GM12892 (cell line): Measurements from ENCODE around the gene ECI1.

ENCODE experiments used
- POLR2A ChIP-seq: IDR thresholded peaks from 2 replicates; pipeline ENCODE4 v1.6.1; 2011; ENCODE audit warnings: low read depth, low read length, control low read depth
- TAF1 ChIP-seq: IDR thresholded peaks from 2 replicates; pipeline ENCODE4 v1.6.1; 2011; ENCODE audit warnings: low read depth, mild to moderate bottlenecking, control low read depth, low read length, borderline replicate concordance

DNA sequence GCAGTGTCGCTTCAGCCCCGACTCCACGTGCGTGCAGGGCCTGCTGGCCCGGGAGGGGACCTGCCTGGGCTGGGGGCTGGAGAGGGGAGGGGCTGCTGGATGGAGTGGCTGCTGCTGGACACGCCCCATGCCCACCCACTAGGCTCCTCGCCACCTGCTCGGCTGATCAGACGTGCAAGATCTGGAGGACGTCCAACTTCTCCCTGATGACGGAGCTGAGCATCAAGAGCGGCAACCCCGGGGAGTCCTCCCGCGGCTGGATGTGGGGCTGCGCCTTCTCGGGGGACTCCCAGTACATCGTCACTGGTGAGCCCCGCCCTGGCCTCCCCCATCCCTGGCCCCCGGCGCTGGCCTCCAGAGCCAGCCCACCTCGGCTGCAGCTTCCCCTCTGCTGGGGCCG, 43.1 kb downstream of the ECI1 start:
- TF ChIP-seq POLR2A = no peak
- no peak for TF ChIP-seq TAF1
